B cell (primary cell): ENCODE measurements around the gene RIPOR1.
A peak's percentile ranks its signal among the peaks of the same experiment; 100 is the strongest.

ENCODE experiments used
- EZH2 ChIP-seq: IDR thresholded peaks from 2 replicates; pipeline ENCODE4 v1.6.1; 2012; ENCODE audit warnings: borderline replicate concordance, low read depth, mild to moderate bottlenecking, moderate library complexity, low read length; ENCODE audit not compliant: insufficient read depth, poor library complexity, severe bottlenecking
- TF ChIP-seq, protein P1 (sequence below): fragments of 200-600 bp; IDR thresholded peaks from one replicate; pipeline ENCODE4 v1.8.0; 2022; ENCODE audit warnings: antibody characterized with exemption, mild to moderate bottlenecking

DNA sequence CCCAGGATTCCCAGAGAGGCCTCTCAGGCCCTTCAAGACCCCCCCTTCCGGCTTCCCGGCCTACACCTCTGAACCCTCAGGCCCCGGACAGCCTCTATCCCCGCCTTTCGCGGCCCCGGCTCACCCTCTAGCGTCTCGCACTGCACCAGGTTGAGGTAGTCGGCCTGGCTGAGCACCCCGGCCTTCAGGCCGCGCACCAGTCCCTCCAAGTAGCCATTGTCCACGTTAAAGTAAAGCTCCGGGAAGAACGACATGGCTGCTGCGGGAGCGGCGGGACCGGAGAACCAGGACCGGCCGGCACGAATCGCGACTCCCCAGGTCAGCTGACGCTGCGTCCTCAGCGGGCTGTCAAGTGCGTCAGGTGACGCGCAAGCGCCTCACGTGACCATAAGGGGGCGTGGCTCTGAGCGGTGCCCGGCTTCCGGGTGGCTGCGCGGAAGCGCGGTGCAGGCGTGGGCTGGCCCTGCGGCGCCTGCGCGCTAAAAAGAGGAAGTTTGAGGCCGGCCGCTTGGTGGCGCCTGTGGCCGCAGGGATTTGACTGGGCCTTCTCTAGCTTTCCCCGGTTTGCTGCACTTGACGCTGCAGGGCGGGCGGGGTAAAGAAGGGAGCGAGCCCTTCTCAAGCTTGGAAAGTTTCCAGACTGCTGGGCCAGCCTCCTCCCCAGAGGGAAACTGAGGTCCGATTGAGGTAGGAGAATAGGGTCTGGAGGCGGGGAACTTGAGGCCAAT is 47.6 kb upstream of the RIPOR1 start, which contains the start of gene ATP6V0D1:
- TF ChIP-seq, protein P1, sequence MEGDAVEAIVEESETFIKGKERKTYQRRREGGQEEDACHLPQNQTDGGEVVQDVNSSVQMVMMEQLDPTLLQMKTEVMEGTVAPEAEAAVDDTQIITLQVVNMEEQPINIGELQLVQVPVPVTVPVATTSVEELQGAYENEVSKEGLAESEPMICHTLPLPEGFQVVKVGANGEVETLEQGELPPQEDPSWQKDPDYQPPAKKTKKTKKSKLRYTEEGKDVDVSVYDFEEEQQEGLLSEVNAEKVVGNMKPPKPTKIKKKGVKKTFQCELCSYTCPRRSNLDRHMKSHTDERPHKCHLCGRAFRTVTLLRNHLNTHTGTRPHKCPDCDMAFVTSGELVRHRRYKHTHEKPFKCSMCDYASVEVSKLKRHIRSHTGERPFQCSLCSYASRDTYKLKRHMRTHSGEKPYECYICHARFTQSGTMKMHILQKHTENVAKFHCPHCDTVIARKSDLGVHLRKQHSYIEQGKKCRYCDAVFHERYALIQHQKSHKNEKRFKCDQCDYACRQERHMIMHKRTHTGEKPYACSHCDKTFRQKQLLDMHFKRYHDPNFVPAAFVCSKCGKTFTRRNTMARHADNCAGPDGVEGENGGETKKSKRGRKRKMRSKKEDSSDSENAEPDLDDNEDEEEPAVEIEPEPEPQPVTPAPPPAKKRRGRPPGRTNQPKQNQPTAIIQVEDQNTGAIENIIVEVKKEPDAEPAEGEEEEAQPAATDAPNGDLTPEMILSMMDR: peak; percentile 79
- no peak for TF ChIP-seq EZH2
